CD4-positive, alpha-beta T cell treated with Interleukin-10 for 1 hour (primary cell): ENCODE measurements around the gene PANX1.
"Not testable (repeated sequence)": the region's sequence is repeated elsewhere in the genome, so short reads cannot be mapped to it uniquely, and the experiment has no call there.

Source experiments
- DNase-seq: peaks from one replicate; pipeline ENCODE4 v3.0.0-alpha.2; 2020

The PANX1 gene, protein sequence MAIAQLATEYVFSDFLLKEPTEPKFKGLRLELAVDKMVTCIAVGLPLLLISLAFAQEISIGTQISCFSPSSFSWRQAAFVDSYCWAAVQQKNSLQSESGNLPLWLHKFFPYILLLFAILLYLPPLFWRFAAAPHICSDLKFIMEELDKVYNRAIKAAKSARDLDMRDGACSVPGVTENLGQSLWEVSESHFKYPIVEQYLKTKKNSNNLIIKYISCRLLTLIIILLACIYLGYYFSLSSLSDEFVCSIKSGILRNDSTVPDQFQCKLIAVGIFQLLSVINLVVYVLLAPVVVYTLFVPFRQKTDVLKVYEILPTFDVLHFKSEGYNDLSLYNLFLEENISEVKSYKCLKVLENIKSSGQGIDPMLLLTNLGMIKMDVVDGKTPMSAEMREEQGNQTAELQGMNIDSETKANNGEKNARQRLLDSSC

DNA sequence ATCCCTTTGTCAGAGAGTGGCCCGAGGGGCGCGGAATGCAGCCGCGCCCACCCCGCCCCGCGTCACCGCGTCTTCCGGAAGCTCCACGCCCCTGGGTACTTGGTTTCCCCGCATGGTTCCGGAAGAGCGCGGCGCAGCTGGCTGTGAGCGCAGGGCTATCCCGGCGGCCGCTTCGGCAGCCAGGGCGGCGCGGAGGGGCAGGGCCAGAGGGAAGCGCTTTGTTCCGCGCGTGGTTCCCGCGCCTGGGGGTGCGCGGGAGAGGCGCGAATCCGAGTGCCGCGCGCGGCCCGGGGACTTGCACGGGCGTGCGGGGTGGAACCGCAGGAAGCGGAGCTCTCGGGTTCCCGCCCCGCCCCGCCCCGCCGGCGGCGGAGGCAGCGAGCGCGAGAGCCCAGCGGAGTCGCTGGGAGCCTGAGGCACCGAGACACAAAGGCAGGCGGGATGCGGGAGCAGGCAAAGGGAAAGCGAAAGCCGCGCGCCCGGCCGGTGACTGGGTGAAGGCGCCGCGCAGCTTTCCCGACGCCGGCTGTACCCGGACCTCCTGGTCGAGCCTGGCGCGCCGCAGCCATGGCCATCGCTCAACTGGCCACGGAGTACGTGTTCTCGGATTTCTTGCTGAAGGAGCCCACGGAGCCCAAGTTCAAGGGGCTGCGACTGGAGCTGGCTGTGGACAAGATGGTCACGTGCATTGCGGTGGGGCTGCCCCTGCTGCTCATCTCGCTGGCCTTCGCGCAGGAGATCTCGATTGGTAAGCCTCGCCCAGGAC, at the start of gene PANX1:
TSS of gene PANX1 (plus strand) at position 96 of the 766 bp plus-strand sequence. CDS start at position 568, 472 bp downstream.
- peak; percentile 77 for DNase-seq

DNA sequence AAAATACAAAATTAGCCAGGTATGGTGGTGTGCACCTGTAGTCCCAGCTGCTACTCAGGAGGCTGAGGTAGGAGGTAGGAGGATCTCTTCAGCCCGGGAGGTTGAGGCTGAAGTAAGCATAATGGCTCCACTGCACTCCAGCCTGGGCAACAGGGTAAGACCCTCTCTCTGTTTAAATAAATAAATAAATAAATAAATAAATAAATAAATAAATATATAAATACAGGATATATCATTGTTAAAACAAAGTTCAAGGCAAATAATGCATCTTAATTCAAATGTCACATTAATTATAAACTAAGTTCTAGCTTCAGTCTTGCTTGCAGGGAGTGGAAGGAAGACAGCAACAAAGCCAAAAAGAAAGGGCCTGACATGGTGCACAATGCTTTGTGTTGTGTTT, 44.5 kb upstream of the PANX1 start:
- DNase-seq, result no peak

DNA sequence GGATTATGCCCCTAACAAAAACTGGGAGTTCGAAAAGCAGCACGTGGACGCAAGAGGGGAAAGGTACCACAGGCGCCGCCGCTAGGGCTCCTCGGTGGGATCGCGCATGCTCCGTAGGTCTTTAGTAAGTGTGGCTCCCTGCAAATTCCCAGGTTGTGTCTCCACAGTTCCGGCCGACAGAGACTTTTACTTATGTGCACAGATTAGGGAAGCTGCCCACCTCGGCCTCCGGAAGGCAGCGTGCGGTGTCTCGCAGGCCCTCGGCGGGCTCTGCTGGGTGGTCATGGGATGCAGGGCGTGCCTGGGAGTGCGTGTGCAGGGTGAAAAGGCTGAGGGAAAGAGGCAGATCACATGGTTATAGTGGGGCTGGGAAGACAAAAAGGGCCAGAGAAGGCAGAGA, 39.7 kb upstream of the PANX1 start:
- no peak for DNase-seq

DNA sequence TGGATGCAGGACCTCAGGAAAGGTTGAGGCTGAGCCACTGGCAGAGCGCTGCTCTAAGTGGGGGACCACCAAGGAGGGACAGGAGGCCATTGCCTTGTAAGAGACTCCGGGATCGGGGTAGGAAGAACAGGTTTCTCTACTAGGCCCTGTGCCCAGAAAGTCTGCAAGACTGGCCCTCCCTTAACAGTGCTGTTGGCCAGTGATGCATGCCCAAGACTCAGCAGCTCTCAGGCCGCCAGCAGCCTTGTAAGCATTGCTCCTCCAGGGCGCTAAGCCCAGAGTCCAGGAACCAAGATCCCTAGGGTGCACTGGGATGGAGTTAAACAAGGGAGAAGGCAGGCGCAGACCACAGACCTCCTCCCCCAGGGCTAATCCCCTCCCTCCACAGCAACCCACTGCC, 39.3 kb upstream of the PANX1 start:
- no peak for DNase-seq

DNA sequence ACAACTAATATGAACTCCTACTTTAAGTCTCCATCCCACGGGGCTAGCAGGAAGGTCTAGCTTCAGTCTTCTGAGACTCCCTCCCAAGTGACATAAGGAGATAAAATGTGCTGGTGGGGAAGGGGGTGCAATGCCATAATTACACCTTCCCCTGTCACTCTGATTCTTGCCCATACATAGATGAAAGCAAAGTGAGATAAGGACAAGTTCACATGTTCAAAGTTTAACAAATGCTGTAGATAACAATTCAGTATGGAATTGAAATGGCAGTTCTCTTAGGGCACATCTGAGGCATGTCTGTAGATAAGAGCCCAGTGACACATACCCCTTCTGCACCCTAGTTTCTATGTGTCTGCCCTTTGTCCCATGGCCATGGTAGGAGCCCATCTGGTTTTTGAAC, 38.2 kb upstream of the PANX1 start:
- DNase-seq, result no peak

GRCh38 chr11:94091091-94091490, 37.5 kb upstream of the PANX1 start:
- no peak for DNase-seq

DNA sequence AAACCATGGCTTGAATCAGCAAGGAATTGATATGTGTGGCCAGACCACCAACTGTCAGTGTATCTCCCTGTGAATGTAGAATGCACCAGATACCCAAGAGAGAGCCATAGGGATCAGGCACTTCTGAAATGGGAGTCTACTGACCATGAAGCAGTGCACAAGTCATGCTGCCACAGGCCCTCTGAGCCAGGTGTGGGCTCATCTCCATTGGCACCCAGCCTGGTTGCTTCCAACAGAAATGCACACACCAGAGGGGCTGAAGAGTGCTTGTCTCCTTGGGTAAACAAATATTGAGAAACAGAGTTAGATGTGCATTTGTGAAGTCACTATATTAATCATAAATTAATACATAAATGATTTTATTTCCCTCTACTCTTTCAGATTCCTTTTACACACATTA, 28.4 kb upstream of the PANX1 start:
- DNase-seq, result no peak

- DNase-seq, result no peak
Measured at GRCh38 chr11:94103471-94103870, 25.2 kb upstream of the PANX1 start.

GRCh38 chr11:94104734-94105133, 23.9 kb upstream of the PANX1 start:
- DNase-seq, result no peak

DNA sequence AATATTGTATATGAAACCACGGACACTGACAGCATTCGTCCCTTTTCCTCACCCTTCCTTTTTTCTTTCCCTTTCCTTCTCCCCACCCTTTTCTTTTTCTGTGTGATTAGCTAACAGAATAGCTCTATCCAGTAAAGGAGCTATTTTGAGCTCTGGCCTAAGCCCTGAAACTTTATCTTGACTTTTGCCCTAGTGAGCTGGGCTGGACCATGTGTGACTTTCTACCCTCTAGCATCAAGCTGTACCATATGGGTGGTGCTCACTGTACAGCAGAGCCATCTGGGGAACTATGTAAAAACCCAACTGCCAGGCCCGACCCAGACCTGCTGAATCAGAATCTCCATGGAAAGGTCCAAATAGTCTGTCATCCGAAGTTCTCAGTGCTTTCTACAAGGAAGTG, 21.9 kb upstream of the PANX1 start:
- DNase-seq, result no peak

- DNase-seq, result no peak
Measured at GRCh38 chr11:94107363-94107762, 21.3 kb upstream of the PANX1 start.

DNA sequence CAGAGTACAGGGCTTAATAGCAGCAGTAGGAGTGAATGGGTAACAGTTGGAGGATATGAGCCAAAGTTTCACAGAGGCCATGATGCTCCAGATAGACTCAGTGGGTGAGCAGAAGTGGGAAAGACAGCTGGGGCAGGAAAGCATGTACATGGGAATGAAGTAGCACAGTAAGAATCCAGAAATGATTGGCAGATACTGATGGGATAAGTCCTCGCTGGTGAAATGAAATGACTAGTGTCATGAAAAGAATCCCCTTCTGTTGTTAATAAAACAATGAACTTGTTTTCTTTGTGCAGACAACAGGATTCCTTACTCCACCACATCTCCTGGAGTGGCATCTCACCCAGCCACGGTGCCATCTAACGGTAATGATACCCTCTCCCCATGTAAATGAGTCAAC, 17.4 kb upstream of the PANX1 start:
- no peak for DNase-seq

DNA sequence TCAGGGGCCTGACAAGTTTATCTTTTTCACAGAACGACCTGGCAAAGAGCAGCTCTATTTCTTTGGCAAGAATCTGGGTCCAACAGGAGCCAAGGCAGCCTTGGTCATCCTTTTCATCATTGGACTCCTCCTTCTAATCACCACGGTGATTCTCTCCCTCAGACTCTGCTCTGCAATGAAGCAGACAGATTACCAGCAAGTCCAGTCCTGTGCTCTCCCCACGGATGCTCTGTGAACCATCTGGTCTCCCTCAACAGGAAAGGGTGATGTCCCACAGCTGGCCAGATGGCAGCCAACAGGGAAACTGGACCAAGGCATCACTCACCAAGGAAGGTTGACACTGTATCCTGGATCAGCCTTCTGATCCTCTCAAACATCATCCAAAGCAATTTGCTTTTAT, 17.0 kb upstream of the PANX1 start:
- no peak for DNase-seq

DNA sequence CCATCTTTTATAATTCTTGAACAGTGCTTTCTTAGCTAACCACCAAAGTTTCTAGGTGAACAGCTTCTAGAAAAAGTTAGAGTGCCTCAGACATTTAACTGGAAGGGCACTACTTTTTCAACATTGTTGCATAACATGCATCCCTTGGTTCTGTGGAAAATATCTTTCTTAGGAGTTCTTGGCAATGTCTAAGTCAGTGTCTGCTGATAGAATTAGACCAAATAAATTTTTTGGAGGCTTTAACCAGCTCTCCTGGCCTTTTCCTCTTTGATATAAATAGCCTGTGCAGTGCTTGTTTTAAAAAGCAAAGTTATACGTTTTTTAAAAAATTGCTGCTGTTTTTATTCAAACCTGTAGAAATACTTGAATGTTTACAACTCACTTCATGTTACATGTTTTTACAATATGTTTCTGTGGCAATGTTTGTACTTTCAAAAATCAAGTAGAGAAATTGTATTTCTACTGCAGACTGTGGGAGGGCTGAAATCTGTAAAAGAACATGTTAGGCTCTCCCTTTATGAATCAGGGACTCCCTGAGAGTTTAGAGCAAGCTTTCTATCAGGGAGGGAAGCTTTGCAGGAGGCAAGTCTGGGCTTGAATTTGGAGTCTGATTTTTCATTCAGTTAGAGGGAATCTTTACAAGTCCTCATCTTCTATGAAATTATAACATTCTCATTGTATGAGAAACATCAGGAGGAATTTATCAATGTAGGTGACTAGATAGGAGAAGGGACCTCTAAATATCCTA, 16.3 kb upstream of the PANX1 start:
- DNase-seq, result no peak

GRCh38 chr11:94117197-94117574, 11.5 kb upstream of the PANX1 start:
- DNase-seq, result no peak

- no peak for DNase-seq
Measured at GRCh38 chr11:94117871-94118270, 10.8 kb upstream of the PANX1 start.

GRCh38 chr11:94119676-94120075, 9.0 kb upstream of the PANX1 start:
- not testable (repeated sequence) for DNase-seq

DNA sequence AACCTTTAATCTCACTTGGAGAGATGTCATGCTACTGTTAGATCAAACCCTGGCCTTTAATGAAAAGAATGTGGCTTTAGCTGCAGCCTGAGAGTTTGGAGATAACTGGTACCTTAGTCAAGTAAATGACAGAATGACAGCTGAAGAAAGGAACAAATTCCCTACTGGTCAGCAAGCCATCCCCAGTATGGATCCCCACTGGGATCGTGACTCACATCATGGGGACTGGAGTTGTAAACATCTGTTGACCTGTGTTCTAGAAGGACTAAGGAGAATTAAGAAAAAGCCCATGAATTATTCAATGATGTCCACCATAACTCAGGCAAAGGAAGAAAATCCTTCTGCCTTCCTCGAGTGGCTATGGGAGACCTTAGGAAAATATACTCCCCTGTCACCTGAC, 8.1 kb upstream of the PANX1 start:
- not testable (repeated sequence) for DNase-seq

DNA sequence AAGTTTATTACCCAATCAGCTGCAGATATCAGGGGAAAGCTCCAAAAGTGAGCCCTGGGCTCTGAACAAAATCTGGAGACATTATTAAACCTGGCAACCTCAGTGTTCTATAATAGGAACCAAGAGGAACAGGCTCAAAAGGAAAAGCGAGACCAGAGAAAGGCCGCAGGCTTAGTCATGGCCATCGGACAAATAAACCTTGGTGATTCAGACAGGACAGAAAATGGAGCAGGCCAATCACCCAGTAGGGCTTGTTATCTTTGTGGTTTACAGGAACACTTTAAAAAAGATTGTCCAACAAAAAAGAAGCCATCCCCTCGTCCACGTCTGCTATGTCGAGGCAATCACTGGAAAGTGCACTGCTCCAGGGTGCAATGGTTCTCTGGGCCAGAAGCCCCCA, 7.7 kb upstream of the PANX1 start:
- no peak for DNase-seq

- peak; percentile 8 for DNase-seq
Measured at GRCh38 chr11:94125407-94126115, 3.1 kb upstream of the PANX1 start.

DNA sequence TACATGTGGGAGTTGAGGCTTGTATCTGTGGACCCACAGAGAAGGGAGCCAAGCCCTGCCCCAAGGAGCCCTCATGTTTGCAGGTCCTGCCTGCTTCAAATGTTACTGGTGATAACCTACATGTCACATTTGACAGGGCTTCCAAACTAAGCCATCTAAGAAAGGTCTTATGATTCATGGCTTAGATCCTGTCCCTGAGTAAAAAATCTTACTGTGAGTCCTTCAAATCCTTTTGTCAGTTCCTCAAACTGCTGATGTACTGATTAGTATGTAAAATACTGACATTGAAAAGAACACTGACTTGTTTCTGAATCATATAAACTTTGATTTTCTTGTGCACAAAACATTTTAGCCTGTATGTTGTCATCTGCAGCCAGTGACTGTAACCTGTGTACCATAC, 1.0 kb upstream of the PANX1 start:
- DNase-seq, result no peak

- no peak for DNase-seq
Measured at GRCh38 chr11:94128291-94128745, 323 bp upstream of the PANX1 start.
